Stimulated activated effector memory CD8-positive, alpha-beta T cell treated with anti-CD3 and anti-CD28 coated beads, Interleukin-12 subunit alpha, Interleukin-12 subunit beta, amount 100 ng/mL, for 72 hours (primary cell): Measurements from ENCODE around the gene DSG4.
"Not testable (repeated sequence)": the region's sequence is repeated elsewhere in the genome, so short reads cannot be mapped to it uniquely, and the experiment has no call there.

Source experiments
- ATAC-seq: fragments of 150-1000 bp; cut with Tn5 transposase; 2 replicates; pipeline ENCODE4 v1.10.0; 2021
- DNase-seq, 2 donors: peaks; one replicate each; pipeline ENCODE4 v3.0.0; 2021 to 2022; ENCODE audit warnings: low spot score in 2 of 2
- H3K27ac Mint-ChIP-seq: one replicate; pipeline ENCODE4 v1.8.0; 2022; ENCODE audit warnings: mild to moderate bottlenecking, mixed read lengths
- H3K36me3 Mint-ChIP-seq: one replicate; pipeline ENCODE4 v1.8.0; 2022; ENCODE audit warnings: mild to moderate bottlenecking, mixed read lengths
- H3K4me1 Mint-ChIP-seq: one replicate; pipeline ENCODE4 v1.8.0; 2022; ENCODE audit warnings: mixed read lengths
- H3K4me3 Mint-ChIP-seq: one replicate; pipeline ENCODE4 v1.8.0; 2022; ENCODE audit warnings: mild to moderate bottlenecking, mixed read lengths
- H3K9me3 Mint-ChIP-seq: one replicate; pipeline ENCODE4 v1.8.0; 2022; ENCODE audit warnings: mixed read lengths

DSG4 gene

GRCh38 chr18:31376477-31376876 is at the start of gene DSG4:
DSG4 (plus strand) TSS chr18:31376777; CDS start chr18:31376912, 135 bp downstream.
- peaks cover 10% of the 10 kb centered on the region for H3K9me3 Mint-ChIP-seq
- no peak within 1 kb of the TSS for H3K27ac Mint-ChIP-seq
- ATAC-seq (no peak), DNase-seq (no peak)
- no peaks in the 10 kb centered on the region for H3K36me3 Mint-ChIP-seq
- no peaks in the 10 kb centered on the region for H3K4me1 Mint-ChIP-seq
- H3K4me3 Mint-ChIP-seq = no peak within 1 kb of the TSS

- Mint-ChIP-seq H3K27ac (no peak overlapping the region), H3K4me1 (no peaks in the 10 kb centered on the region), H3K9me3 (peaks cover 15% of the 10 kb centered on the region), H3K36me3 (no peaks in the 10 kb centered on the region), H3K4me3 (no peak overlapping the region)
- ATAC-seq (no peak), DNase-seq (no peak)
Measured at GRCh38 chr18:31329787-31330438, 46.7 kb upstream of the DSG4 start.

- Mint-ChIP-seq H3K9me3 (peaks cover 9% of the 10 kb centered on the region), H3K4me3 (no peak overlapping the region), H3K36me3 (no peaks in the 10 kb centered on the region), H3K27ac (no peak overlapping the region), H3K4me1 (no peaks in the 10 kb centered on the region)
- ATAC-seq = no peak
- no peak for DNase-seq
Measured at GRCh38 chr18:31343454-31343853, 33.1 kb upstream of the DSG4 start.

- H3K27ac Mint-ChIP-seq, H3K4me1 Mint-ChIP-seq, ATAC-seq, H3K9me3 Mint-ChIP-seq, DNase-seq, H3K36me3 Mint-ChIP-seq, H3K4me3 Mint-ChIP-seq: not testable (repeated sequence)
Measured at GRCh38 chr18:31353336-31353735, 23.2 kb upstream of the DSG4 start.

GRCh38 chr18:31354990-31355389 is 21.6 kb upstream of the DSG4 start:
- Mint-ChIP-seq H3K27ac (no peak overlapping the region), H3K36me3 (no peaks in the 10 kb centered on the region), H3K4me1 (no peaks in the 10 kb centered on the region), H3K4me3 (no peak overlapping the region), H3K9me3 (no peaks in the 10 kb centered on the region)
- no peak for ATAC-seq
- DNase-seq = no peak

GRCh38 chr18:31356025-31356424 is 20.6 kb upstream of the DSG4 start:
- H3K9me3 Mint-ChIP-seq = no peaks in the 10 kb centered on the region
- no peaks in the 10 kb centered on the region for H3K36me3 Mint-ChIP-seq
- H3K27ac Mint-ChIP-seq = no peak overlapping the region
- ATAC-seq = no peak
- H3K4me1 Mint-ChIP-seq = no peaks in the 10 kb centered on the region
- DNase-seq = no peak
- no peak overlapping the region for H3K4me3 Mint-ChIP-seq

- peaks cover 11% of the 10 kb centered on the region for H3K9me3 Mint-ChIP-seq
- ATAC-seq = no peak
- no peak overlapping the region for H3K27ac Mint-ChIP-seq
Measured at GRCh38 chr18:31364190-31364589, 12.4 kb upstream of the DSG4 start.

GRCh38 chr18:31369478-31369877 is 7.1 kb upstream of the DSG4 start:
- H3K4me3 Mint-ChIP-seq = no peak overlapping the region
- no peaks in the 10 kb centered on the region for H3K36me3 Mint-ChIP-seq
- no peaks in the 10 kb centered on the region for H3K4me1 Mint-ChIP-seq
- no peak overlapping the region for H3K27ac Mint-ChIP-seq
- no peaks in the 10 kb centered on the region for H3K9me3 Mint-ChIP-seq
- ATAC-seq = no peak
- no peak for DNase-seq

More at GRCh38 chr18:31364190-31364589, 12.4 kb upstream of the DSG4 start:
- Mint-ChIP-seq H3K36me3 (no peaks in the 10 kb centered on the region), H3K4me3 (no peak overlapping the region), H3K4me1 (no peaks in the 10 kb centered on the region)
- DNase-seq = no peak

- Mint-ChIP-seq H3K4me1 (no peaks in the 10 kb centered on the region), H3K36me3 (no peaks in the 10 kb centered on the region), H3K27ac (no peak overlapping the region), H3K4me3 (no peak overlapping the region), H3K9me3 (peaks cover 3% of the 10 kb centered on the region)
- ATAC-seq = no peak
- DNase-seq = no peak
Measured at GRCh38 chr18:31371989-31372388, 4.6 kb upstream of the DSG4 start.

- H3K36me3 Mint-ChIP-seq = no peaks in the 10 kb centered on the region
- ATAC-seq = no peak
- H3K4me1 Mint-ChIP-seq = no peaks in the 10 kb centered on the region
- no peak overlapping the region for H3K27ac Mint-ChIP-seq
- DNase-seq = no peak
- H3K9me3 Mint-ChIP-seq = peaks cover 7% of the 10 kb centered on the region
- H3K4me3 Mint-ChIP-seq = no peak overlapping the region
Measured at GRCh38 chr18:31373641-31374040, 2.9 kb upstream of the DSG4 start.

- no peaks in the 10 kb centered on the region for H3K4me1 Mint-ChIP-seq
- ATAC-seq = no peak
- no peak overlapping the region for H3K4me3 Mint-ChIP-seq
- peaks cover 10% of the 10 kb centered on the region for H3K9me3 Mint-ChIP-seq
- H3K27ac Mint-ChIP-seq = no peak overlapping the region
- no peak for DNase-seq
- H3K36me3 Mint-ChIP-seq = no peaks in the 10 kb centered on the region
Measured at GRCh38 chr18:31380912-31381311, 4.3 kb downstream of the DSG4 start.

GRCh38 chr18:31382107-31382506 is 5.5 kb downstream of the DSG4 start:
- Mint-ChIP-seq H3K27ac (no peak overlapping the region), H3K4me3 (no peak overlapping the region), H3K9me3 (peaks cover 7% of the 10 kb centered on the region), H3K36me3 (no peaks in the 10 kb centered on the region), H3K4me1 (no peaks in the 10 kb centered on the region)
- ATAC-seq (no peak), DNase-seq (no peak)

- no peak overlapping the region for H3K27ac Mint-ChIP-seq
- no peaks in the 10 kb centered on the region for H3K4me1 Mint-ChIP-seq
- no peaks in the 10 kb centered on the region for H3K36me3 Mint-ChIP-seq
- no peaks in the 10 kb centered on the region for H3K9me3 Mint-ChIP-seq
- no peak overlapping the region for H3K4me3 Mint-ChIP-seq
- DNase-seq (no peak), ATAC-seq (no peak)
Measured at GRCh38 chr18:31386741-31387140, 10.2 kb downstream of the DSG4 start.

GRCh38 chr18:31393286-31393685 is 16.7 kb downstream of the DSG4 start:
- no peaks in the 10 kb centered on the region for H3K36me3 Mint-ChIP-seq
- H3K4me3 Mint-ChIP-seq = no peak overlapping the region
- peaks cover 3% of the 10 kb centered on the region for H3K9me3 Mint-ChIP-seq
- no peak for ATAC-seq
- no peaks in the 10 kb centered on the region for H3K4me1 Mint-ChIP-seq
- no peak for DNase-seq
- no peak overlapping the region for H3K27ac Mint-ChIP-seq

GRCh38 chr18:31396796-31397612 is 20.4 kb downstream of the DSG4 start:
- Mint-ChIP-seq H3K27ac (no peak overlapping the region), H3K4me3 (no peak overlapping the region), H3K4me1 (no peaks in the 10 kb centered on the region), H3K36me3 (no peaks in the 10 kb centered on the region), H3K9me3 (peaks cover 3% of the 10 kb centered on the region)
- DNase-seq = no peak
- no peak for ATAC-seq

GRCh38 chr18:31398191-31398590 is 21.6 kb downstream of the DSG4 start:
- no peak for DNase-seq
- Mint-ChIP-seq H3K4me1 (no peaks in the 10 kb centered on the region), H3K27ac (no peak overlapping the region), H3K9me3 (peaks cover 2% of the 10 kb centered on the region), H3K36me3 (no peaks in the 10 kb centered on the region), H3K4me3 (no peak overlapping the region)
- ATAC-seq = no peak
